ENCODE measurements around the gene DNMT3A.

DNA sequence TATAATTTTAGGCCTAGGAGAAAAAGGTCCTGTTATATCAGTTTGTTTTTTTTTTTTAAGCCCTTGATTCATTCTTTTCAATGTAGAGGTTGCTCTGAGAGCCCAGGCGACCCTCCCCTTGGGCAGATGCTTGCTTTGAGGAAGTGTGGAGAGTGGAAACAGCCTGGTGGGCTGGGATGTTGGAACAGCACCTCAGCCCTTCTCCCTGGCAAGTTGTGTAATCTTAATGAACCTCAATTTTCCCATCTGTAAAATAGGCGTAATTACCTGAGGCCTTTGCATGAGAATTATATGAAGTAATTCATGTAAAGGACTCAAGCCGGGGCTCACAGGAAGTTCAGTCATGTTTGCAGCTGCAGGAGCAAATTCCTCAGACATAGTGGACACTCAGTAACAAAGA lies 123.6 kb downstream of the DNMT3A start:
- TF ChIP-seq, protein P1, sequence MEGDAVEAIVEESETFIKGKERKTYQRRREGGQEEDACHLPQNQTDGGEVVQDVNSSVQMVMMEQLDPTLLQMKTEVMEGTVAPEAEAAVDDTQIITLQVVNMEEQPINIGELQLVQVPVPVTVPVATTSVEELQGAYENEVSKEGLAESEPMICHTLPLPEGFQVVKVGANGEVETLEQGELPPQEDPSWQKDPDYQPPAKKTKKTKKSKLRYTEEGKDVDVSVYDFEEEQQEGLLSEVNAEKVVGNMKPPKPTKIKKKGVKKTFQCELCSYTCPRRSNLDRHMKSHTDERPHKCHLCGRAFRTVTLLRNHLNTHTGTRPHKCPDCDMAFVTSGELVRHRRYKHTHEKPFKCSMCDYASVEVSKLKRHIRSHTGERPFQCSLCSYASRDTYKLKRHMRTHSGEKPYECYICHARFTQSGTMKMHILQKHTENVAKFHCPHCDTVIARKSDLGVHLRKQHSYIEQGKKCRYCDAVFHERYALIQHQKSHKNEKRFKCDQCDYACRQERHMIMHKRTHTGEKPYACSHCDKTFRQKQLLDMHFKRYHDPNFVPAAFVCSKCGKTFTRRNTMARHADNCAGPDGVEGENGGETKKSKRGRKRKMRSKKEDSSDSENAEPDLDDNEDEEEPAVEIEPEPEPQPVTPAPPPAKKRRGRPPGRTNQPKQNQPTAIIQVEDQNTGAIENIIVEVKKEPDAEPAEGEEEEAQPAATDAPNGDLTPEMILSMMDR (conservative IDR thresholded peaks at IDR 0.05; ENCODE audit: low read length), result no peak
- no peak for TF ChIP-seq EZH2phosphoT487 (IDR thresholded peaks at IDR 0.05; ENCODE audit: borderline replicate concordance)

Measured in Loucy (cell line).